H9 (cell line): ENCODE data around the gene MYOZ3. TPM values are rescaled to one million over a fixed set of nuclear protein-coding genes. Genes with fewer than 3 reads are reported as not detected.

Experiments used
- DNase-seq: peaks from one replicate; pipeline ENCODE4 v3.0.0-alpha.2; 2017
- H2AFZ ChIP-seq: one replicate; pipeline ENCODE4 v1.6.1; 2013; ENCODE audit warnings: mild to moderate bottlenecking, low read length, control low read depth, moderate library complexity
- H2AK5ac ChIP-seq: 2 replicates; pipeline ENCODE4 v1.6.1; 2013; ENCODE audit warnings: low read length, control low read depth, mixed read lengths; ENCODE audit not compliant: insufficient read length
- H2BK120ac ChIP-seq: one replicate; pipeline ENCODE4 v1.6.1; 2013; ENCODE audit warnings: low read depth, mild to moderate bottlenecking, low read length, control low read depth, inconsistent platforms; ENCODE audit not compliant: poor library complexity, severe bottlenecking
- H2BK12ac ChIP-seq: 2 replicates; pipeline ENCODE4 v1.6.1; 2013; ENCODE audit warnings: low read length, control low read depth, mixed read lengths, low read depth; ENCODE audit not compliant: insufficient read length
- H2BK15ac ChIP-seq: 2 replicates; pipeline ENCODE4 v1.6.1; 2013; ENCODE audit warnings: low read depth, low read length, control low read depth
- H2BK20ac ChIP-seq: one replicate; pipeline ENCODE4 v1.6.1; 2013; ENCODE audit warnings: low read depth, mild to moderate bottlenecking, low read length, control low read depth, inconsistent platforms; ENCODE audit not compliant: poor library complexity, severe bottlenecking
- H2BK5ac ChIP-seq: 2 replicates; pipeline ENCODE4 v1.6.1; 2013; ENCODE audit warnings: low read length, control low read depth, mixed read lengths; ENCODE audit not compliant: insufficient read length
- H3K14ac ChIP-seq: 2 replicates; pipeline ENCODE4 v1.6.1; 2013; ENCODE audit warnings: low read length, control low read depth; ENCODE audit not compliant: insufficient read depth
- H3K18ac ChIP-seq: 2 replicates; pipeline ENCODE4 v1.6.1; 2013; ENCODE audit warnings: low read depth, mild to moderate bottlenecking, mixed read lengths, low read length, control low read depth; ENCODE audit not compliant: insufficient read length
- H3K23ac ChIP-seq: 2 replicates; pipeline ENCODE4 v1.6.1; 2013; ENCODE audit warnings: low read length, control low read depth, mixed read lengths, low read depth; ENCODE audit not compliant: insufficient read length
- H3K23me2 ChIP-seq: 2 replicates; pipeline ENCODE4 v1.6.1; 2013; ENCODE audit warnings: low read depth, mild to moderate bottlenecking, mixed read lengths, low read length, control low read depth; ENCODE audit not compliant: insufficient read length, poor library complexity, severe bottlenecking
- H3K27ac ChIP-seq: 2 replicates; pipeline ENCODE4 v1.5.1; 2013; ENCODE audit warnings: low read length, control low read depth, mixed read lengths, low read depth; ENCODE audit not compliant: insufficient read length
- H3K27me3 ChIP-seq: 2 replicates; pipeline ENCODE4 v1.6.1; 2013; ENCODE audit warnings: low read length, control low read depth, inconsistent platforms; ENCODE audit not compliant: insufficient read depth
- H3K4ac ChIP-seq: 2 replicates; pipeline ENCODE4 v1.6.1; 2013; ENCODE audit warnings: low read depth, mild to moderate bottlenecking, control low read depth, inconsistent platforms, low read length, moderate library complexity
- H3K4me1 ChIP-seq: 2 replicates; pipeline ENCODE4 v1.6.1; 2013; ENCODE audit warnings: low read length, control low read depth, inconsistent platforms; ENCODE audit not compliant: insufficient read depth
- H3K4me2 ChIP-seq: 2 replicates; pipeline ENCODE4 v1.6.1; 2013; ENCODE audit warnings: low read length, control low read depth, mixed read lengths; ENCODE audit not compliant: insufficient read length, insufficient read depth
- H3K56ac ChIP-seq: 2 replicates; pipeline ENCODE4 v1.6.1; 2013; ENCODE audit warnings: low read depth, mild to moderate bottlenecking, mixed read lengths, low read length, control low read depth; ENCODE audit not compliant: insufficient read length
- H3K79me1 ChIP-seq: 2 replicates; pipeline ENCODE4 v1.6.1; 2013; ENCODE audit warnings: low read depth, mild to moderate bottlenecking, moderate library complexity, low read length, control low read depth, inconsistent platforms; ENCODE audit not compliant: insufficient read depth, poor library complexity, severe bottlenecking
- H3K79me2 ChIP-seq: 2 replicates; pipeline ENCODE4 v1.6.1; 2013; ENCODE audit warnings: low read length, control low read depth, inconsistent platforms; ENCODE audit not compliant: insufficient read depth
- H3K9ac ChIP-seq: 2 replicates; pipeline ENCODE4 v1.6.1; 2013; ENCODE audit warnings: low read length, control low read depth, mixed read lengths; ENCODE audit not compliant: insufficient read length; ENCODE audit errors: extremely low read depth
- H3K9me3 ChIP-seq: one replicate; pipeline ENCODE4 v1.6.1; 2013; ENCODE audit warnings: low read depth, low read length, inconsistent platforms; ENCODE audit not compliant: control insufficient read depth
- H3T11ph ChIP-seq: one replicate; pipeline ENCODE4 v1.6.1; 2013; ENCODE audit warnings: mild to moderate bottlenecking, low read length, control low read depth, inconsistent platforms
- H4K20me1 ChIP-seq: one replicate; pipeline ENCODE4 v1.6.1; 2013; ENCODE audit not compliant: control insufficient read depth, insufficient read length, insufficient read depth
- H4K5ac ChIP-seq: 2 replicates; pipeline ENCODE4 v1.6.1; 2013; ENCODE audit warnings: low read depth, mild to moderate bottlenecking, mixed read lengths, low read length, control low read depth; ENCODE audit not compliant: insufficient read length
- H4K8ac ChIP-seq: replicated peaks from 2 replicates; pipeline ENCODE4 v1.6.1; 2013; ENCODE audit warnings: low read length, control low read depth, mixed read lengths, low read depth; ENCODE audit not compliant: insufficient read length
- H4K91ac ChIP-seq: 2 replicates; pipeline ENCODE4 v1.6.1; 2013; ENCODE audit warnings: low read depth, mild to moderate bottlenecking, moderate library complexity, mixed read lengths, low read length, control low read depth; ENCODE audit not compliant: insufficient read length
- H3K27ac Mint-ChIP-seq, 3 experiments: 2 replicates in 2 of 3; 3 replicates in 1 of 3; pipeline ENCODE4 v1.8.0; 2020 to 2021; ENCODE audit warnings: mixed read lengths in 3 of 3, mild to moderate bottlenecking in 1 of 3, moderate library complexity in 1 of 3
- H3K27me3 Mint-ChIP-seq: 2 replicates; pipeline ENCODE4 v1.8.0; 2021; ENCODE audit warnings: low read depth, mild to moderate bottlenecking, moderate library complexity, mixed read lengths
- H3K36me3 Mint-ChIP-seq, 3 experiments: 2 replicates in 2 of 3; 3 replicates in 1 of 3; pipeline ENCODE4 v1.8.0; 2020 to 2021; ENCODE audit warnings: low read depth in 3 of 3, mixed read lengths in 3 of 3; ENCODE audit not compliant: insufficient read depth in 1 of 3
- H3K4me1 Mint-ChIP-seq, 2 experiments: 2 replicates each; pipeline ENCODE4 v1.8.0; 2020; ENCODE audit warnings: mixed read lengths in 2 of 2
- H3K4me3 Mint-ChIP-seq, 2 experiments: 2 replicates in 1 of 2; 3 replicates in 1 of 2; pipeline ENCODE4 v1.8.0; 2020 to 2021; ENCODE audit warnings: mild to moderate bottlenecking in 2 of 2, mixed read lengths in 2 of 2, moderate library complexity in 1 of 2
- H3K9me3 Mint-ChIP-seq, 2 experiments: 2 replicates in 1 of 2; 3 replicates in 1 of 2; pipeline ENCODE4 v1.8.0; 2020; ENCODE audit warnings: mild to moderate bottlenecking in 2 of 2, mixed read lengths in 2 of 2, moderate library complexity in 1 of 2
- CTCF ChIP-seq: fragments of 200-600 bp; sonication (generic); conservative IDR thresholded peaks from 3 replicates; pipeline ENCODE4 v1.8.0; 2021; ENCODE audit warnings: antibody characterized with exemption, mild to moderate bottlenecking
- WGBS: extraction: QIAGEN DNeasy Blood & Tissue Kit; methylation state at CpG from one replicate; pipeline ENCODE4 v1.1.7; 2013; ENCODE audit warnings: missing lambda C conversion rate, low lambda C conversion rate, mixed read lengths; ENCODE audit not compliant: insufficient read length; ENCODE audit errors: extremely low coverage; 5-methylcytosine and 5-hydroxymethylcytosine counted together
- total RNA-seq: library from RNA; stranded (reverse); gene quantifications from 2 replicates; pipeline ENCODE4 v1.2.1, GENCODE V29; 2021

MYOZ3 gene
- total RNA-seq, 1 experiment from 2014 or later, result 18.1 TPM

- H3K27ac Mint-ChIP-seq, result no peak overlapping the region
- Histone ChIP-seq H3K56ac (no peak overlapping the region), H2BK12ac (no peak overlapping the region), H3T11ph (no peak overlapping the region), H2BK120ac (no peak overlapping the region), H3K4me2 (no peak overlapping the region), H3K79me2 (no peaks in the 10 kb centered on the region), H3K18ac (no peak overlapping the region), H3K9ac (no peak overlapping the region), H3K27ac (no peak overlapping the region), H3K79me1 (no peaks in the 10 kb centered on the region), H3K23ac (no peak overlapping the region), H4K91ac (no peak overlapping the region), H4K5ac (no peak overlapping the region), H3K4me1 (no peaks in the 10 kb centered on the region), H3K4ac (no peak overlapping the region), H4K8ac (no peak overlapping the region), H2AK5ac (no peak overlapping the region), H3K14ac (no peak overlapping the region), H2BK15ac (no peak overlapping the region), H2BK5ac (no peak overlapping the region), H2BK20ac (no peak overlapping the region), H4K20me1 (no peaks in the 10 kb centered on the region), H3K9me3 (no peaks in the 10 kb centered on the region), H3K27me3 (no peaks in the 10 kb centered on the region), H2AFZ (no peak overlapping the region), H3K23me2 (no peaks in the 10 kb centered on the region)
- H3K9me3 Mint-ChIP-seq, result no peaks in the 10 kb centered on the region
- no peaks in the 10 kb centered on the region for H3K4me1 Mint-ChIP-seq
- no peaks in the 10 kb centered on the region for H3K27me3 Mint-ChIP-seq
- H3K36me3 Mint-ChIP-seq, result peaks cover 16 to 56% (median 51%) of the 10 kb centered on the region in 3 experiments
- TF ChIP-seq CTCF, result no peak
- DNase-seq, result no peak
- H3K4me3 Mint-ChIP-seq, result no peak overlapping the region
- WGBS, result no CpG with 5 or more reads among the region's 2 CpGs
Observed at GRCh38 chr5:150723845-150724244, 62.8 kb downstream of the MYOZ3 start.

Other genes starting within 250 kb of the MYOZ3 start
- gene CD74, start 248.3 kb upstream of the MYOZ3 start, total RNA-seq, result 19.5 and 19.9 TPM in 2 replicates
- gene RPS14, start 211.5 kb upstream of the MYOZ3 start, total RNA-seq, result 2,533 and 2,603 TPM in 2 replicates
- gene NDST1, start 153.1 kb upstream of the MYOZ3 start, total RNA-seq, result 59.2 and 65.5 TPM in 2 replicates
- gene SYNPO, start 20.6 kb upstream of the MYOZ3 start, total RNA-seq, result 1.7 and 1.9 TPM in 2 replicates
- 44.9 and 47.0 TPM in 2 replicates for gene RBM22, start 39.8 kb downstream of the MYOZ3 start, total RNA-seq
- 45.1 and 48.5 TPM in 2 replicates for gene DCTN4, start 97.8 kb downstream of the MYOZ3 start, total RNA-seq
- 42.0 and 42.5 TPM in 2 replicates for gene SMIM3, start 117.5 kb downstream of the MYOZ3 start, total RNA-seq
- gene IRGM, start 185.3 kb downstream of the MYOZ3 start, total RNA-seq, result 0.13 and 0.37 TPM in 2 replicates
- gene ZNF300, start 243.7 kb downstream of the MYOZ3 start, total RNA-seq, result 7.7 and 8.8 TPM in 2 replicates